Measurements from ENCODE around the gene RBM19.

DNA sequence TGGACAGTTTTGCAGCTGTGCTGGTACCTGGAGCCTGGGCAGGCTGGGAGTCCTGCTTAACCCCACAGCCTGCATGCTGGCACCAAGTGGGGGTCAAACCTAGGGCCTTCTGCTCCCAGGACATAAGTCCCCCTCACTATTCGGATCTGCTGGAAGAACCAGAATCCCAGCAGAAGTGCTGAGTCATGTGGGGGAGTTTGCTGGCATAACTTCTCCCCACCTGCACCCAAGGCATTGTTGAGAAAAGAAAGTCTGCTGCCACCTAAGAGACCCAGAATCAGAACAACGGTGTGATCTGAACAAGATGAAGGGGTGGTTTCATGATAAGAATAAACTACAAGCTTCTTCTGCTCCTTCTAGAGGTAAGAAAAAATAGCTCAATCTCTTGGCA, 102.7 kb downstream of the RBM19 start:
- TF ChIP-seq, protein P1, sequence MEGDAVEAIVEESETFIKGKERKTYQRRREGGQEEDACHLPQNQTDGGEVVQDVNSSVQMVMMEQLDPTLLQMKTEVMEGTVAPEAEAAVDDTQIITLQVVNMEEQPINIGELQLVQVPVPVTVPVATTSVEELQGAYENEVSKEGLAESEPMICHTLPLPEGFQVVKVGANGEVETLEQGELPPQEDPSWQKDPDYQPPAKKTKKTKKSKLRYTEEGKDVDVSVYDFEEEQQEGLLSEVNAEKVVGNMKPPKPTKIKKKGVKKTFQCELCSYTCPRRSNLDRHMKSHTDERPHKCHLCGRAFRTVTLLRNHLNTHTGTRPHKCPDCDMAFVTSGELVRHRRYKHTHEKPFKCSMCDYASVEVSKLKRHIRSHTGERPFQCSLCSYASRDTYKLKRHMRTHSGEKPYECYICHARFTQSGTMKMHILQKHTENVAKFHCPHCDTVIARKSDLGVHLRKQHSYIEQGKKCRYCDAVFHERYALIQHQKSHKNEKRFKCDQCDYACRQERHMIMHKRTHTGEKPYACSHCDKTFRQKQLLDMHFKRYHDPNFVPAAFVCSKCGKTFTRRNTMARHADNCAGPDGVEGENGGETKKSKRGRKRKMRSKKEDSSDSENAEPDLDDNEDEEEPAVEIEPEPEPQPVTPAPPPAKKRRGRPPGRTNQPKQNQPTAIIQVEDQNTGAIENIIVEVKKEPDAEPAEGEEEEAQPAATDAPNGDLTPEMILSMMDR (IDR thresholded peaks at IDR 0.05) = no peak
- TF ChIP-seq POLR2A (IDR thresholded peaks at IDR 0.05) = no peak
